Superior temporal gyrus (tissue), 1 donor: ENCODE data around the gene DES.
"Not testable (repeated sequence)": the region's sequence is repeated elsewhere in the genome, so short reads cannot be mapped to it uniquely, and the experiment has no call there.

ENCODE experiments used
- DNase-seq: peaks from one replicate; pipeline ENCODE4 v3.0.0-alpha.2; 2016; ENCODE audit errors: extremely low spot score

The DES gene

GRCh38 chr2:219399716-219400478 lies 18.3 kb upstream of the DES start:
- no peak for DNase-seq

DNA sequence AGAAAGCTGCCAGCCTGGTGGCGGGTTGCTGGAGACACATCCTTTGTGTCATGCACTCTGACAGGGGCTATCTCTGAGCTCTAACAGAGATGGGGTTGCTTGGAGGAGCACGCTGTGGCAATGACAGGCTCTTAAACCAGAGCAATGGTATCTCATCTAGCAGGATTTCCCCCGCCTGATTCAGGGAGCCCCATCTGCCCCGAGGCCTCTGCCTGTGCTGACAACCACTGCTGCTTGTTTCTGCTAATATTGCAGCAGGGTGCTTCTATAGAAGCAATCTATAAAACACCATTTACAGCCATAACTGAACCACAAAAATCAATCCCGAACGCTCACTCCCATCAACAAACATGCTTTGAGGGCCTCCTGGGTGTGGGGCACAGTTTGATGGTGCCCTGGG lies 17.6 kb upstream of the DES start:
- no peak for DNase-seq

DNA sequence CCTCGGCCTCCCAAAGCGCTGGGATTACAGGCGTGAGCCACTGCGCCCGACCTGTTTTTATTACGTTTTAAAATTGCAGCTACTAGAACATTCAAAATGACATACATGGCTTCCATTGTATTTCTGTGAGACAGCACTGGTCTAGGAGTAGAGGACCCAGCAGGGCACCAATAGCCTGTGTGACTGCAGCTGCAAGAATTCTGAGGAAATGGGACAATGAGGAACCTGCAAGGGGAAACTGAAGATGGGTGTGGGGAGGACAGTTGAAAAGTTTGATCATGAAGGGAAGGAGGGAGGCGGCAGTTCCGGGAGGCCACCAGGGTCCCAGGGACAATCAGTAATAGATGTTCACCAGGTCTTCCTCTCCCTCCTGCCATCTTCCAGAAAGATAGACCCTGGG lies 16.6 kb upstream of the DES start:
- no peak for DNase-seq

- DNase-seq = peak; percentile 89
These were observed 15.3 kb upstream of the DES start for GRCh38 chr2:219402665-219403515.

GRCh38 chr2:219403861-219404260 lies 14.3 kb upstream of the DES start:
- no peak for DNase-seq

DNA sequence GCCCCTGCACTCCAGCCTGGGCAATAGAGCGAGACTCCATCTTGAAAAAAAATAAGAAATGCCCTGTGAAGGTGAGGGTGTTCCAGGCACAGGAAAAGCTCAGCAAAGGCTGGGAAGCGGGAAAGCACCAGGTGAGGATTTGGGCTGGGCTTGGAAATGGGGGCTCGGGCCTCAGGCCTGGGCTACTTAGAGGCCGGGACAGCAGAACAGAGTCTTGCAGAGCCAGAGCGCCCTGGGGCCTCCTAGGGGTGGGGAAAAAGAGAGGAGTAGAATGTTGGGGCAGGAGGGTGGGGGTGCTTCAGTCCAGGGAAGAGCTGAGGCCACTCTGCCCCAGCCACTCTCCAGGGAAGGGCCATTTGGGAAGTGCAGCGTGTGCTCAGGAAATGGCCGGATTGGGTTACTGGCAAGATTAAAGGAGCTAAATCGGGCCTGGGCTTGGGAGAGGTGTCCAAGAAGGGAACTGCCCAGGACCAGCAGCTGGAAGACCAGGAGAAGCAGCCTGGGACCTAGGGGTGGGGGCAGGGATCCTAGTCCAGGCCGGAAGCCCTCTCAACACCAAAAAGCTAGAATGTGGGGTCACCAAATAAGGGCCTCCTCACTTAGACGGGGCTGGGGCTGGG lies 13.8 kb upstream of the DES start:
- DNase-seq = no peak

DNA sequence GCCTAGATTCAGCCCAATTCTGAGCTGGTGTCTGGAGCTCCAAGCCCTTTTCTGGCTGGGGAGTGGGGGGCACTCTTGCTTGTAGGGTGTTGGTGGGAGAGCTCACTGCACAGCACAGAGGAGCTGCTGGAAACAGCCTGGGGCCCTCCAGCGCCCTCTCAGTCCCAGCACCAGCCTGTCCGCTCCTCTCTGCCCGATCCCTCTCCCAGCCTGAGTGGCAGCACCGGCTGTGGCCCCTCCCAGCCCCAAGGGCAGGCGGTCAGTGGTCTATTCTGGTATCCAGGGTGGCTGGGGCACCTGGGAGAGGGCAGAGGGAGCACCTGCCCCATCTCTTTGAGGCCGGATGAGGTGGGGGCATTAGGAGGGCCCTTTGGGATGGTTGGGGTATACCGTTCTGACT lies 13.2 kb upstream of the DES start:
- DNase-seq = no peak

DNA sequence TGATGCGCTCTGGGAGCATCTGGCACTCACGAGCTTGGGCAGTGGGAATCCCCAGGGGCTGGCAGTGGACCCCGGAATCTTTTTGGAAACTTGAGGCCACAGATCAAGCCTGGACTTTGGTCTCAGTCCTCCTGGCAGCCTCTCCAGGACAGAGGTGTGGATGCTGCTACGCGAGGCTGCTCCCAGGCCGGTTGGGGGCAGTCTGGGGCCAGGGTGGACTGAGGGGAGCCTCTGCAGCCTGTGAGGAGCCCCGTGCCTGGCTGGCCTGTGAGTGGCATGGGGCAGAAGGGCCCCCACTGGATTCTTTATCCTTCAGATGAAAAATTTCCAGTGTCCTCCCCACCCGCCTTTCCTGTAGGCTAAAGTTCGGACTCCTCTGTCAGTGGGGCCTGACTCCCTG lies 12.7 kb upstream of the DES start:
- DNase-seq = no peak

DNA sequence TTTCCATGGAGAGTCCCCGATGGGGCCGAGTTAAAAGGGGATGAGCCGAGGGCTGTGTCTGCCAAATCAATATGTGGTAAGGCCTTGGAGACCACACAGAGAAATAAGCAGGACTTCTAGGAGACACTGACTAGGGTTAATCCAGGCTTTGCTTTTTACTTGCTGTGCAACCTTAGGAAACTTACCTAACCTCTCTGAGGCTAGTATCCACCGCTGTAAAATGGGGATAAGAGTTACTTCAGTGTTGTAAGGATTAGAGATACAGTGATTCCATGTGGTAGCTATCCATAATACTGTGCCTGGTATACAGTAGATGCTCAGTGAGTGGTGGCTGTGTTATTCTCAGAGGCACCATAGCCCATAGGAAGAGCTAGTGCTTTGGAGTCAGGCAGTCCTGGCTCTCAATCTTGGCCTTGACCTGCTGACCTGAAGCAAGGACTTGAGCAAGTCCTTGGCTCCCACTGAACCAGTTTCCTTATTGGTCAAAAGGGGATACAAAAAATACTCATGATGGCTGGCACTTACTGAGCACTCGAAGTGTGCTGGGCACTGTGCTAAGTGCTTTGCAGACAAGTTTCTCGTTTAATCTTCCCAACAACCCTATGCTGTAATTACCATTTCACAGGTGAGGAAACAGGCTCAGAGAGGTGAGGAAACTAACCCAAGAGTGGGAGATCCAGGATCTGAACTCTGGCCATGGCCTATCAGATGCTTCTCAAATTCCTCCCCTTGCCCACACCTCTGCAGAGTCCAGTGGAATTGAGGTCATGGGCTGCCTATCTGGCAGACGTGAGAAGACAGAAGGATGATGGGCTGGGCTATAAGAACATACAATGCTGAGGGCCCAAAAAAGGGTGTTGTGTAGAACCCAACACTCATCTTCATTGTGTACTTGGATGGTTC lies 12.0 kb upstream of the DES start:
- no peak for DNase-seq

- no peak for DNase-seq
These were observed 11.3 kb upstream of the DES start for GRCh38 chr2:219406861-219407230.

DNA sequence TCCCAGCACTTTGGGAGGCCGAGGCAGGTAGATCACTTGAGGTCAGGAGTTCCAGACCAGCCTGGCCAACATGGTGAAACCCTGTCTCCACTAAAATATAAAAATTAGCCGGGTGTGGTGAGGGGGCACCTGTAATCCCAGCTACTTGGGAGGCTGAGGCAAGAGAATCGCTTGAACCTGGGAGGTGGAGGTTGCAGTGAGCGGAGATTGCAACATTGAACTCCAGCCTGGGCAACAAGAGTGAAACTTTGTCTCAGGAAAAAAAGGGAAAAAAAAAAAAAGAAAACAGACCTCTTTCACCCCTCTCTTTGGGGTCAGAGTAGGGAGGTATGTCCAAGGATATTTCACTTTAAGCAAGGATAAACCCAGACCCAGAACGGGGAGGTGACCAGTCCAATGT lies 10.8 kb upstream of the DES start:
- not testable (repeated sequence) for DNase-seq

GRCh38 chr2:219408204-219408603 lies 10.0 kb upstream of the DES start:
- no peak for DNase-seq

DNA sequence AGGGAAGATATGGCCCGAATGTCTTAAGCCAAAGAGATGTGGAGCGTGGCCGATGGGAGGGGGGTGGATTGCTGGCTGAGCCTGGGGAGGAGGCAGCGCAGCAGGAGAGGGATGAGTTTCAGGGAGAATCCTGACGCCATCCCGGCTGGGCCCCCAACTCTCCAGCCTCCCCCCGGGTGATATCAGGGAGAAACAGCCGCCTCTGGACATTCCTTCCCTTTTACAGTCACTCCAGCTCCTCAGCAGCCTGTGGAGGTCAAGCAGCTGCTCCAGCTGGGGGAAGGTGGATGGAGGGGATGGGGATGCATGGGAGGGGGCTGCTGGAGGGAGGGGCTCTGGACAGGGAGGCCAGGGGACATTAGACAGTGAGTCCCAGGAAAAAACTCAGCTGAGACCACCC lies 9.5 kb upstream of the DES start:
- DNase-seq = no peak

- DNase-seq = no peak
These were observed 8.6 kb upstream of the DES start for GRCh38 chr2:219409619-219410018.

- DNase-seq = no peak
These were observed 7.8 kb upstream of the DES start for GRCh38 chr2:219410390-219410789.

- DNase-seq = no peak
These were observed 3.3 kb upstream of the DES start for GRCh38 chr2:219414857-219415256.

- no peak for DNase-seq
These were observed 2.5 kb upstream of the DES start for GRCh38 chr2:219415580-219416234.

- peak; percentile 32 for DNase-seq
These were observed 2.0 kb upstream of the DES start for GRCh38 chr2:219416235-219416602.

DNA sequence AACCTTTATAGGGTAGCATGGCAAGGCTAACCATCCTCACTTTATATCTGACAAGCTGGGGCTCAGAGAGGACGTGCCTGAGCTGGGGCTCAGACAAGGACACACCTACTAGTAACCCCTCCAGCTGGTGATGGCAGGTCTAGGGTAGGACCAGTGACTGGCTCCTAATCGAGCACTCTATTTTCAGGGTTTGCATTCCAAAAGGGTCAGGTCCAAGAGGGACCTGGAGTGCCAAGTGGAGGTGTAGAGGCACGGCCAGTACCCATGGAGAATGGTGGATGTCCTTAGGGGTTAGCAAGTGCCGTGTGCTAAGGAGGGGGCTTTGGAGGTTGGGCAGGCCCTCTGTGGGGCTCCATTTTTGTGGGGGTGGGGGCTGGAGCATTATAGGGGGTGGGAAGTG lies 1.2 kb upstream of the DES start:
- DNase-seq = no peak

GRCh38 chr2:219417374-219417773 lies 803 bp upstream of the DES start:
- DNase-seq = no peak

DNA sequence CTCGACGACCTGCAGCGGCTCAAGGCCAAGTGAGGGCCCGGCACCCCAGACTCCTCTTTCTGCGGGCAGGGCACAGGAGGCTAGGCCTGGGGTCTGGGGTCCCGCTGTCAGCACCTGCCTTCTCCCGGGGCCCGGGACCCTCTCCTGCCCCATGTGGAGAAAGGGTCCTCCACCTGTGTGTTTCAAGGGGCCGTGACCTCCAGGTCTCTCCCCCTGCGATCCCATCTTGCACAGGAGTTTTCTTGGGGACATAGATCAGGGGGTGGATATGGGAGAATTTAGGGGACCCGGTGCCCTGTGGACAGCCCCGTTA lies 791 bp downstream of the DES start:
- DNase-seq = no peak
